ENCODE measurements around the gene LUC7L2.

DNA sequence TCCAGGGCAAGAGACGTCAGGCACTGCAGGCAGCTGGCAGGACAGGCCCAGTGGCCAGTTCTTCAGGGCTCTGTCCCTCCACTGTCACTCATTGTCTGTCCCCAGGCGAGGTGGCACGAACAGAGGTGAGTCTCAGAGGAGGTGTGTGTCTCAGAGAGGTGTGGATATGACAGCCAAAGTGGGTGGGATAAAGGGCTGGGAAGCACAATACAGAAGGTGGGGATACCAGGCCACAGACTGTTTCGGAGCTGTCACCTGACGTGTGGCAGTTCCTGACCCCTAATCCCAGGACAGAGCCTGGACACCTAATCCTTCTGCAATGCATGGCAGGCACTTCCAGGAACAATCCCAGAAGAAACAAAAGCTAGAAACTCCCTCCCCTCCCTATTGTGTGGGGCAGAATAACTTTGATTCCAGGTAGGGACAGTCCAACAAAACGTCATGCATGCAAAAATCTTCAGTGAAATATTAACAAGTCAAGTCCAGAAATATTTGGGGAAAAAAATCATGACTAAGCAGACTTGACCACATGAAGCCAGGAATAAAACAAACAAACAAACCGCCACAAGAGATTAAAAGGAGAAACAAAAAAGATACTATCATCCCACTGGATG is 112.2 kb downstream of the LUC7L2 start:
- TF ChIP-seq EZH2 (IDR thresholded peaks at IDR 0.05; ENCODE audit: insufficient read depth, poor library complexity, severe bottlenecking) (no peak), EZH2phosphoT487 (IDR thresholded peaks at IDR 0.05; ENCODE audit: insufficient read depth, low read depth) (no peak)
